Coronary artery (tissue), 2 donors: ENCODE data around the gene LAIR2.
"Not testable (repeated sequence)": the region's sequence is repeated elsewhere in the genome, so short reads cannot be mapped to it uniquely, and the experiment has no call there.

ENCODE experiments used
- DNase-seq: peaks from one replicate; pipeline ENCODE4 v3.0.0-alpha.2; 2017; ENCODE audit warnings: low spot score
- H3K27ac ChIP-seq, 2 donors: fragments of 200-600 bp; sonication (generic); one replicate each; pipeline ENCODE4 v1.5.1; 2016 to 2019
- H3K4me3 ChIP-seq: fragments of 200-600 bp; sonication (generic); 2 replicates; pipeline ENCODE4 v1.5.1; 2016; ENCODE audit warnings: mild to moderate bottlenecking, moderate library complexity
- CTCF ChIP-seq: fragments of 200-600 bp; sonication (generic); IDR thresholded peaks from one replicate; pipeline ENCODE4 v1.5.1; 2019; ENCODE audit warnings: antibody characterized with exemption

The LAIR2 gene

GRCh38 chr19:54484451-54484850 lies 18.2 kb upstream of the LAIR2 start:
- no peak overlapping the region for H3K4me3 ChIP-seq
- DNase-seq: no peak
- no peak overlapping the region for H3K27ac ChIP-seq
- TF ChIP-seq CTCF: no peak

GRCh38 chr19:54485851-54486250 lies 16.8 kb upstream of the LAIR2 start:
- Histone ChIP-seq H3K27ac (no peak overlapping the region), H3K4me3 (no peak overlapping the region)
- no peak for TF ChIP-seq CTCF
- DNase-seq: no peak

- Histone ChIP-seq H3K27ac (no peak overlapping the region), H3K4me3 (no peak overlapping the region)
- no peak for DNase-seq
- no peak for TF ChIP-seq CTCF
These were observed 13.3 kb upstream of the LAIR2 start for GRCh38 chr19:54489341-54489740.

GRCh38 chr19:54489766-54490165 lies 12.9 kb upstream of the LAIR2 start:
- Histone ChIP-seq H3K4me3 (no peak overlapping the region), H3K27ac (no peak overlapping the region)
- TF ChIP-seq CTCF: no peak
- DNase-seq: no peak

- H3K27ac ChIP-seq: no peak overlapping the region
- DNase-seq: no peak
- TF ChIP-seq CTCF: no peak
- no peak overlapping the region for H3K4me3 ChIP-seq
These were observed 10.1 kb upstream of the LAIR2 start for GRCh38 chr19:54492568-54492967.

GRCh38 chr19:54493056-54493455 lies 9.6 kb upstream of the LAIR2 start:
- H3K27ac ChIP-seq, H3K4me3 ChIP-seq, DNase-seq: not testable (repeated sequence)

- no peak overlapping the region for H3K4me3 ChIP-seq
- no peak for DNase-seq
- TF ChIP-seq CTCF: no peak
- H3K27ac ChIP-seq: no peak overlapping the region
These were observed 8.6 kb upstream of the LAIR2 start for GRCh38 chr19:54493967-54494585.

- H3K4me3 ChIP-seq, DNase-seq, H3K27ac ChIP-seq: not testable (repeated sequence)
These were observed 7.3 kb upstream of the LAIR2 start for GRCh38 chr19:54495284-54495683.

GRCh38 chr19:54497747-54498450 lies 4.7 kb upstream of the LAIR2 start:
- not testable (repeated sequence) for DNase-seq, H3K27ac ChIP-seq, H3K4me3 ChIP-seq

GRCh38 chr19:54498451-54498772 lies 4.2 kb upstream of the LAIR2 start:
- H3K4me3 ChIP-seq, DNase-seq, H3K27ac ChIP-seq: not testable (repeated sequence)

- H3K4me3 ChIP-seq, DNase-seq, H3K27ac ChIP-seq: not testable (repeated sequence)
These were observed 2.9 kb downstream of the LAIR2 start for GRCh38 chr19:54505542-54505941.
